Fibroblast of the conjunctiva (primary cell): ENCODE measurements around the gene FAM222A.

Experiments
- DNase-seq: peaks from one replicate; pipeline ENCODE4 v3.0.0-alpha.2; 2010; ENCODE audit warnings: low read depth

FAM222A gene

DNA sequence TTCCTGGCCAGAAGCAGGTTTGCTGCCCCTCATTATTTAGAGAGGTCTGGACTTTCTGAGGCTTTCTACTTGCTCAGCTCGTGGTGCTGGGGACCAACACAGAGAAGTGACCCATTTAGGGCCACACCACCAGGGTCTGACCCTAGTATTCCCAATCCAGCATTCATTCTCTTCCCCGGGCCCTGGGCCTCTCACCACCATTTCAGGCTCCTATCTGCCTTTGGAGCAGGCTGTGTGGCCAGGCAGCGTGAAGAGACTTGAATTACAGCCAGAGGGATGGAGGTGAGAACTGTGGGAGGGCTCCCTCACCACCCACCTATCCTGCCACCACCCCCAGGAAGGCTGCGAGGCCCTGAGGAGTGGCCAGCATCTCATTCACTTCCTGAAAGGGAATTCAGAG, 24.6 kb downstream of the FAM222A start:
- DNase-seq = no peak

DNA sequence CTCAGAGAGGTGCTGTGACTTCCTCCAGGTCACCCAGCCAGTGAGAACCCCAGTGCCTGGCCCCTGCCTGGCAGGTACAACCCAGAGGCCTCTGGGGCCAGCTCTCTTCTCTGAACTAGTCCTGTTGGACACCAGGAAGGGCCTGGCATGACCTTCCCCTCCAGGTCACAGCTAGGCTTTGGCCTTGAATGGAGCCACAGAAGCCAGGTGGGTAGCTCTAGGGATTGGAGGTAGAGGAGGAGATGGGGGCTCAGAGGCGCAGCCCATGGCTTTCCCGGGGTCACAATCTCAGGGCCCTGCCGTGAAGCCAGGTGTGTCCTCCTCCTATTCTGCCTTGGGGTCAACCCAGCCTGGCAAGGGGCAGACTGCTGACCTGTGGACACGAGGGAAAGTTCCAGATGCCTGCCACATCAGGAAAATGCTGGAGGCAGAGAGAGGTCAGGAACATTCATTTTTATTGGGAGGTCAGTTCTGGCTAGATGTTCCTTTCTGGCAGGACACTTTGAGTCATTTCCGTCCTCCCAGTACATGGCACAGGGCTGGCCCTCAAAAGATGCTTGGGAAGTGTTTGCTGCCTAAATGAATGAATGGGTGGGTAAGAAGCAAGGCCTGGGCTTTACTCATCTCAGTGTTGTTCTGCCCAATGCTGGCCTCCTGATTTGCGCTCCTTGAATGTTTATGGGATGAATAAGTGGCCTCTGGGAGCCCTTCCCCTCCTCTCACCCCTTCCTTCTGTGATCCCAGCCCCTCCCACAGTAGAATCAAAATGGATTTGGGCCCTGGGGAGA, 25.4 kb downstream of the FAM222A start:
- no peak for DNase-seq

DNA sequence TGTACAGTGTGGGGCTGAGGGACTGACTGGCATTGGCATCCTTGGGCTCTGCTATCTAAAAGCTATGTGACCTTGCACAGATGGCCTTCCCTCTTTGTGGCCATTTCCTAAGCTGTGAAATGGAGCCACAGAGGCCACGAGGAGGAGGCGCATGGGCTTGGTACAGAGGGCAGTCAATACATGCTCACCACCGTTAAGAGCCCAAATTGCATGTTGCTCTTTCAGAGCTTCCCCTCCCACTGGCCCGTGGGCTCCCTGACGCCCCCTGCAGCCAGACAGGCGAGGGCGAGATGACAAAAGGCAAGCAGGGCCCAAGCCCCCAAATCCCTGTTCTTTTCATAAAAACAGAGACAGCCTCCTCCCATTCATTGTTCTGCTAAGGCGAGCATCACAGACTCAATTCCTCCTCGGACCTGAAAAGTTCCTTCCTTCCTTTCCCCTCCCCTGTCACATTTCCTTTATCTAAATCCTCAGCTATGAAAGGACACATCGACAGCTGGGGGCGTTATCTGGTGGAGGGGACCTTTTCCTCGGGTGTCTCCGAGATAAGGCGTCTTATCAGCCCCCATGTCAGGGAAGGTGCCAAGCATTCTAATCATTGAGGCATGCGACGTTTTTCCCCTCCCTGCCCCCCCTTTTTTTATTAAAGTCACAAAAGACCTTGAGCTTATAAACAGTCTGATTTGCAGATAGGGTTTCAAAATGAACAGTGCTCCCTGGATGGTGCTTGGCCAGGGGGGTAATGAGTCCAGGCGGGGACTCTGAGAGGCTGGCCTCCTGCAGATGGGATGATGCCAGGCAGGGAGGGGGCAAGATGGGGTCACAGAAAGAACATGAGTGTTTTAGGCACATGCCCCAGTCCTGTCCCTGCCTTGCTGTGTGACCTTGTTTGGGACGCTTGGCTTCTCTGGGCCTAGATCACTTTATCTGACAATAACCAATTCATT, 26.4 kb downstream of the FAM222A start:
- DNase-seq = no peak

DNA sequence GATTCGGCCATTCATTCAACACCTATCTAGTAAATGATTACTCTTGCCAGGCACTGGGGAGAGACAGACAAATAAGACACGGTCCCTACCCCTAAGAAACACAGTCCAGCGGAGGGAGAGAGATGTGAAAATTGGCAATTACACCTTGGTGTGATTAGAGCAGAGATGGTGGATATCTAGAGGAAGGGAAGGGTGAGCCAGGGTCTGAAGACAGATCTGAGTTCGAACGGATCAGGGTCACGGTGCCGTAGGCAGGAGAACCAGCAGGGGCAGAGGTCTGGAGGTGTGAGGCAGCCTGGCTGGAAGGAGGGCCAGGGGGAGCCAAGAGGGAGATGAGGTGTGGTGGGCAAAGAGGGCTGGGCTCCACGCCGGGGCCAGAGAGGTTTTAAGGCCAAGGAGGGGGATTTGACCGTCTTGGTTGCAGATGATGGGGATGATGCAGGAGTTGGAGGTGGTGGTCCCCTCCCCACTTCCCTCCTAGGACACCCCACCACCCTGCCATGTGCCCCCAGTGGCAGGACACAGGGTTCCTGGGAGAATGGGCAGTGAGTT, 27.1 kb downstream of the FAM222A start:
- no peak for DNase-seq

DNA sequence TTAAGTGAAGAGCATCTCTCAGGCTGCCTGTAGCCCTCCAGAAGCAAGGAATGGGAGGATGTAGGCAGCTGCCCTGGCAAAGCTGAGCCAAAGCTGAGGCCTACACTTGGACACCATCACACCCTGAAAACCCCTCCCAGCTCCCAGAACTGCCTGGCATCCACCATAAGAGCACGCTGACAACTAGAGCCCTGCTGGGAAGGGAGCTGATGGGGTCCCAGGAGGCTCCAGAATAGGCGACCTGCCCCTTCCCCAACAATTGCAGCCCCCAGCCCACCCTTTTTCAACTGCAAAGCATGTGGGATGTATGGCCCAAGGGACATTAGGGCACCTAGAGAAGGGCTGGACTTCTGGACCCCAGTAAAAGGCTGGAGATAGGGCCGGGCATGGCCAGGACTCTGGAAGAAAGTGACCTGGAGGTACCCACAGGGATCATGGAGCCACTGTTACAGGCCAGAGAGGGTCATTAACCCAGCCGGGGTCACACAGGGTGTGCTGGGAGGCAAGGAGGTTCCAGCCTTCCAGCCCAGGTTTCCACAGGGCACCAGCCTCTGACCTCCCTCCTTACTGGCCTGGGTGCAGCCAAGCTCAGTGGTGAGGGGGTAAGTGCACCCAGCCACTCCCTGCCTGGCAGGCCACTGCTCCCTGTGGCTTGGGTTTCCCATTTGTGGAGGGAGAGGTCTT, 27.8 kb downstream of the FAM222A start:
- no peak for DNase-seq

DNA sequence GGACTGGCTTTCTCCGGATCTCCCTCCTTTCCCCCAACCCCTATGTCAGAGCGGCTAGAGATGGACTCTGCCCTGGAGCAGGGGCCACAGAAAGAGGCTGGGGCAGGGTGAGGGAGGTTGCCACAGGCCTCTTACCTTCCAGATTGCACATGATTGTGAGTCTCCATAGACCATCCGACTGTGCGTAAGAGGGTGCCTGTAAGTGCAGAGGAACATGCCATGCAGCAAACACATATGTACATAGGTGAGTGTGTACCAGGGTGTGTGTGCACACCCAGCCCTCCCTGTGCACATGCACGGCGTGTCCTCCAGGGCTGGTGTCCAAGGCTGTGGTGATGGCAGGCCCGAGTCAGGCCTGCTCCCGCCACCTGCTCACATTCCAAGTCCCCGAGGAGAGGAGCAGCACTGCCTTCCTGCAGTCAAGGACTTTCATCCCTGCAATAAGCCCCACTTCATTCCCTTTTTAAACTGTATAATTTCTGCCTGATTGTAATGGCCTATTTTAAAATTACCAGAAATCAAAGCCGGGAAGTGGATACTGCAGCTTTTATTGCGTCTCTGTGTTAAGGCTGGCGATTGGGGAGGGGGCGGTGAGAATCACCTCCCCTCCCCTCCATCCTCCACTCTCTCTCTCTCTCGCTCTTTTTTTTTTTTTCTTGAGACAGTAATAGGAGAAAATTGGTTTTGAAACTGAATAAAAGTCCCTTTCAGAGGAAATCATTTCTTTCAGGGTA, 28.5 kb downstream of the FAM222A start:
- no peak for DNase-seq

DNA sequence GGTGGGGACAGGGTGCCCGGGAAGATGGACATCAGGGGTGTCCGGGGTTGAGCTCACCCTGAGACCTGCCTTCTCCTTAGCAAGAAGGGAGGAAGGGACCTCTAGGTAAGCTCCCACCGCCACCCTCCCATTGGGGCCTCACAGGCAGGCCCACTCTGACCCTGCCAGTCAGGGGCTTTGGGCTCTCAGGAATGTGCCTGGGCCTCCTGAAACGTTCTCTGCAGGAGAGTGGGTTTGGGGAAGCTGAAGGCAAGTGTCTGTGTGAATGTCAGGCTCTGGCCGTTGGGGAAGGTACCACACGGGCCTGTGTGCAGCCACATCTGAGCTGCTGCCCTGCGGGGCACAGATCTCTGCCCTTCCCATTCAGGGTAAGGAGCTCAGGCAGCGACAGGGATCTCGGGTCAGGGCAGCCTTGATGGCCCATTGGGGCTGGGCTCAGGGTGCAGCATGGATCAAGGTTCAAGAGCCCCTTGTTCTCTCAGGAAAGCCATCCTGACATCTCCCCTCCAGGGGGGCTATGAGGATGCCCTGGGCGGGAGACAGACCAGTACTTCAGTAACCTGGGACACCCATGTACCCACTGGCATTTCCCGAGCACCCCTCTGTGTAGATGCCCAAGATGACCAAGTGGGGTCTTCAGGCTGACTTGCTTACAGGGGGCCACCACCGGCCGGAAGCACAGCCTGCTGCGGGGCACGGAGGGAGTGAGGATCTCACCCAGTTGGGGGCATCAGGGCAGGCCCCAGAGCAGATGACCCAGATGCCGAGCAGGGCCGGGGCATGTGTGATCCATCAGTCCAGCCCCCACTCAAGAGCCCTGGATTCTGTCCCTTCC, 29.7 kb downstream of the FAM222A start:
- no peak for DNase-seq

DNA sequence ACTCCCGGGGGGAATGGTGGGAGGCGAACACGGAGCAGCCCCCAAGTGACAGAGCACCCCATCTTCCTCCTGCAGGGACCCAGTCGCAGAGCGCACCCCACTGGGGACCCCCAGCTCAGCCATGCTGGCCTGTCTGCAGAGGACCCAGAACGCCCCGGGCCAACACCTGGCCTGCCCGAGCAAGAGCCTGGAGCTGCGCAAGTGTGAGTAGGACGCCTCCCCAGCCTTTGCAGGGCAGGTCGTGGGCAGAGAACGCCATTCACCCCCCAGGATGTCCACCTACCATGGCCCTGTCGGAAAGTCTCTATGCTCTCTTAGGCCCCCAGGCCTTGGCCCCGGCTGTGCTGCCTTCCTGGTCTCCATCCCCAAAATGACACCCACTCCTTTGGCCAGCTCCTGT, 30.4 kb downstream of the FAM222A start:
- DNase-seq = no peak

DNA sequence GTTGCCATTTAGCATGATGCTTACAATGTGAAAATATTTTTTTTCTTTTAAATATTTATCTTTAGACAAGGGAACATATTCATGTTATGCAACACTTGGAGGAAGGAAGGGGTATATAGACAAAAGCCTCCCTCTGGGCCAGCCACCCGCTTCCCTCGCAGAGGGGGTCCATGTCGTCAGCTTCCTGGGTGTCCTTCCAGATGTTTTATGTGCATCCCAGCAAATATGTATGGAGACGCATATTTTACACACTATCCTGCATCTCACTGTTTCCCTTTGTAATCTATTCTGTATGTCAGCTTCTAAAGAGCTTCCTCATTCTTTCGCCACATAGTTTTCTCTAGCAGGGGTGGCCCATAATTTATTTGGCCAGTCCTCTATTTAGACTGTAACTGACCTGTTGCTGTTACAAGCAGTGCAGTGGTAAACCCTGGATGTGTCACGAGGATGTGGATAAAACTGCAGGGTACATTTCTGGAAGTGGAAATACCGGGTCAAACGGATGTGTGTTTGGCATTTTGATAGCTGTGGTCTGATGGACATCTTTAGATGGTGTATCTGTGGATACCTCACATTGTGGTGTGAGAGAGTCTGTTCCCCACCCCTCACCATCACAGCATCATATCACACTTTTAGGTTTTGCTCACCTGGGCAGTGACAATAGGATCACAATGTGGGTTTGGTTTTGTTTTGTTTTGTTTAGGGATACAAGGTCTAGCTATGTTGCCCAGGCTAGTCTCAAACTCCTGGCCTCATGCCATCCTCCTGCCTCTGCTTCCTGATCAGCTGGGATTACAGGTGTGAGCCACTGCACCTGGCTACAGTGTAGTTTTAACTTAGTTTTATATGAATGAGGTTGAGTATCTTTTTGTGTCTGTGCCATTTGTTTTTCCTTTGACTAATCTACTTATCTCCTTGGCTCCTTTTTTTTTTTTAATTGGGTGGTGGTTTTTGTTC, 31.6 kb downstream of the FAM222A start:
- DNase-seq = no peak

DNA sequence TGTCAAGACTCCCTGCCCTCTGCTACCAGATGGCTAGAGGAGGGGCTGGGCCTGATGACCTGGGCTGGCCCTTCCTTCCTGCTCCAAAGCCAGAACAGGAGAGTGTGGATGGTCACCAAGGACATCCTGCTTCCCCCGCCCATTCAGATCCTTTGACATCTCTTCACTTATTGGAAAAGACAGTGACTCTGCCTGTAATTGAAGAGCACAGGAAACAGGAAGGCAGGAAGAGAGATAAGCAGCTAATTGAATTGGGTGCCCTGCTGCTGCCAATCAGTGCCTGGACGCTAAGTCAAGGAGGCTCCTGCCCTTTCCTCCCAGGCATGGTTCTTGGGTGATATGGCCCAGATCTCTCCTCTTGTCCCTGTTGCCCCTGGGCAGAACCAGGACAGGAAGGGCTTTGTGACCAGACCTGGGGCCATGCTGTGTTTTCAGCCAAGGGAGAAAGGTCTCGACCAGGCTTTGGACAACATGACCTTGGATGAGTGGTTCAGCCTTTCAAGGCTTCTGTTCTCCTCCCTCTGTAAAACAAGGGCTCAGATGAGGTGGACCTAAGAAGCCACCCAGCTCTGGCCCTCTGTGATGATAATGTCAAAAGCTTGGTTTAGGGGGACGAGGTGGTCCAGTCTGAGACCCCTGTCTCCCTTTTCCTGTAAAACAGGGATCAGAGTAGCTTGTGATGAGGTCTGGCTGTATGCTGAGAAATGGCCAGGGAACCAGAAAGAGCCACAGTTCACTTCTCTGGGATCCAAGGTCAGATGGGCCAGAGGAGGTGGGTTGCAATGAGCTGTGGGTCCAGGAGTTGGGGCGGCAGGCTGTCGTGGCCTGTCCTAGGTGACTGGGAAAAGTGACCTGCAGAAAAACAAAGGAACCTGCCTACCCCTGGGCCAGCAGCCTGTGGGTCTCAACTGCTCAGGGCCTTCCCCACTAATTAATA, 38.8 kb downstream of the FAM222A start:
- DNase-seq = no peak

DNA sequence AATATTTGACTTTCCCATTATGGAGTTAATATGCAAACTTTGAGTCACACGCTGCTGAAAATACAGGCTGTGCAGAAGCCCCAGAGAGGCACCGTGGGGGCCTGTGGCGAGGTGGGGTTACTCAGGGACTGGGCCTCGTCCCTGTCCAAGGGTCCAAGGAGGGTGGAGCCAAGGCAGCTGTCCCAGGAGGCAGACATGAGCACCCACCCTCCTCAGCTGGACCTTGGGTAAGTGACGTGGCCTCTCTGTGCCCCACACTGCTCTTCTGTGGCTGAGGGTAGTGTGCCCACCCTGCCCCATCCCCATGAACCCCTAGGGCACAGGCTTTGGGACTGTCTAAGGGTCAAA, 39.4 kb downstream of the FAM222A start:
- no peak for DNase-seq

DNA sequence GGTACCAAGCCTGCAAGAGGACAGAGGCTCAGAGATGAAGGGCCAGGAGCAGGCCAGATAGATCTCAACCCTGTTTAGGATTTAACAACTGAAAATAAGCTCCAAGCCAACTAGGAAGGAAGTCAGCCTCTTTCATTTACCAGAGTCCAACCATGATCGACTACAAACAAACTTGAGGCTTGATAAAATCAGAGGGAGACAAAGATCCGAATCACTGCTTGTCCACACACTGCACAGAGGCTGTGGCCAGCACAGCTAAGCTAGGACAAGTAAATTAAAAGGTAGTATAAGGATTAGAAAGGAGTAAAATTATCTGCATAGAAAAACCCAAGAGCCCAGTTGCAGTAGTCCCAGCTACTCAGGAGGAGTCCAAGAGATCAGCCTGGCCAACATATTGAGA, 40.3 kb downstream of the FAM222A start:
- no peak for DNase-seq

DNA sequence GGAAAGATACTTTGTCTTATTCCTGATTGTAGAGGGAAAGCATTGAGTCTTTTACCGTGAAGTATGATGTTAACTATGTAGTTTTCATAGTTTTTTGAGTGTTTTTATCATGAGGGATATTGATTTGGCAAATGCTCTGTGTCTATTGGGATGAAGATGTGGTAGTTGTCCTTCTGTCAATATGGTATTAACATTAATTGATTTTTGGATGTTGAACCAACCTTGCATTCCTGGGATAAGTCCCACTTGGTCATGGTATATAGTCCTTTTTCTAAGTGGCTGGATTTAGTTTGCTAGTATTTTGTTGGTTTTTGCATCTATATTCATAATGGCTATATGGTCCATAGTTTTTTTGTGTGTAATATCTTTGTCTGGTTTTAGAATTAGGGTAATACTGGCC, 42.8 kb downstream of the FAM222A start:
- DNase-seq = no peak

DNA sequence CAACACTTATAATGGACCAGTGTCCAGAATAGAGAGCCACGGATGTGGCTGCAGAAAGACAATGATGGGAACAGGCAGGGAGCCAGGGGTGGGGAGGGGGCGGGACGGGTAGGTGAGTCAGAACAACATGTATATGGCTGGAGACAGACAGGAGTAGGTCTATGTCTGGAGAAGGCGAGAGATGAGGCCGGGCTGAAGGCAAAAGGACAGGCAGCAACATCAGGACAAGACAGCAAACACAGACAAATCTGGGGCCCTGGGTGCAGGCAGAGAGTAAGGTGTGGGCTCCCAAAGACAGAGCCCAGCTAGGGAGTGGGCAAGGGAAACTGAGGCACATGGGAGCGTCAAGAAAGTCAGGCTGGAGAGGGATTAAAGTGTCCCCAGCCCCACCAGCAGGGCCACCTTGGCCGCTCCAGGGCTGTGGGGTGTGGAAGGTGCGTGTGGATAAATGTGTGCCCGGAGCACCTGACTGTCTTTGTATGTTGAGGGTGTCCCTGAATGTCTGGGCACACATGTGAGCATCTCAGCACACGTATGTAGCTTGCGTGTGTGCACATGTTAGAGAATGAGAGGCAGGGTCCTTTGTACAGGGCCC, 44.1 kb downstream of the FAM222A start:
- DNase-seq = no peak

DNA sequence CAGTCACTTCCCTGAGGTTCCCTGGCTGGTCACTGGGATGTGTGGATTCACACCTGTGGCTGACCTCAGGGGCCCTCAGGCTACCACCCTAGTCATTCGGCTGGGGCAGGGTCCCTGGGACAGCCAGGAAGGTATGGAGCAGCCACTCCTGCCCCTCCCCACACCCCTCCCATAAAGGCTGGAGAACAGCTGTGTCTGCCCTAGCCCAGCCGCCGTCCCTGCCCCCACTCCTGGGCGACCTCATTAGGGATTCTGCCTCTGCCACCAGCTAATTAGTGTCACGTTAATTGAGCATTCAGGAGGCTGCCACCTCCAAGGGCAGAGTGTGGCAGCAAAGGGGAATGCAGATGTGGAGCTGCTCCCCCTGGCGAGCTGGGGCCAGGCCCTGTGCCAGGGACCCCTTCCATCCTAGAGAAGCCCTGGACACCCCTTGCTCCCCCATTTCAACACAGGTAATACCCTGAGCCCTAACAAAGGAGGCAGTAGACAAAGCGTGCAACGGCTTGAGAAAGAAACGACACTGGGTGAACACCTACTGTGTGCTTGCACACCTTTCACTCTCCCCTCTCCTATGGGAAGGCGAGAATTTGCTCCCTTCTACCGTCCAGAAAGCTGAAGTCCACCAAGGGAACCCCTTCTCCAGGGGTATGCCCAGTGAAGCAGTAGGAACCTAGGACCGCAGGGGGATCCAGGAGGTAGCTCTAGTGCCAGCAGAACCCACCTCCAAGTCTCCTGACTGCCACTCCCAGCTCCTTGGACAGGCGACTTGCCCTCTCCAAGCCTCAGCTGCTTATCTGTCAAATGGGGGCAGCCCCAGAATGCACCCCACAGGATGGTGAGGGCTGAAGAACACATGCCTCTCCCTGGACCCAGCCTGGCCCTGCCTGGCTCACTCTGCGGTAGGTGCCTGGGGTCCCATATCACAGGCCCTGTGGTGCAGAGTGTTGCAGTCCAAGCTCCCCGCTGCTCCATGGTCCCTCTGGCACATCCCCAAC, 45.1 kb downstream of the FAM222A start:
- no peak for DNase-seq

DNA sequence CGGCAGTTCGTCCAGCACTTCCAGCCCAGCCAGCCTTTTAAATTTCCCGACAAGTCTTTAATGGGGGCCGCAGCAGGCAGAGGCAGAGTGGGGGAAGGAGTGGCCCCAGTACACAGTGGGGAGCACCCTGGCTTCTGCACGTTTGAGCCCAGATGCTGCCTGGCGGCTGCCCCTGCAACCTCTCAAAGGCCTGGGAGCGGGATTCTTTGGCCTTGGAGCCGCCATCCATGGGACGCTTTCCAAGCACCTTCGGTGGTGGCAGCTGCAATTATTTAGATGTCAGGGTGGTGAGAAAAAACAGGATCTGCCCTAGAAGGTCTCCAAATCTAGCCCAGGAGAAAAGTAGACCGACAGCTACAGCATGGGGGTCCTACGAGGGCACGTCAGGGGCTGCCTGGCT, 46.0 kb downstream of the FAM222A start:
- DNase-seq = no peak
